GM18868 (cell line): ENCODE results near the gene LRRN4CL.
A peak's percentile ranks its signal among the peaks of the same experiment; 100 is the strongest.
"Not testable (repeated sequence)": the region's sequence is repeated elsewhere in the genome, so short reads cannot be mapped to it uniquely, and the experiment has no call there.

ENCODE experiments used
- ATAC-seq: cut with Tn5 transposase; IDR thresholded peaks from one replicate; pipeline ENCODE4 v1.9.1; 2021; ENCODE audit warnings: mild to moderate bottlenecking, moderate library complexity; ENCODE audit not compliant: unreplicated experiment

The LRRN4CL gene

DNA sequence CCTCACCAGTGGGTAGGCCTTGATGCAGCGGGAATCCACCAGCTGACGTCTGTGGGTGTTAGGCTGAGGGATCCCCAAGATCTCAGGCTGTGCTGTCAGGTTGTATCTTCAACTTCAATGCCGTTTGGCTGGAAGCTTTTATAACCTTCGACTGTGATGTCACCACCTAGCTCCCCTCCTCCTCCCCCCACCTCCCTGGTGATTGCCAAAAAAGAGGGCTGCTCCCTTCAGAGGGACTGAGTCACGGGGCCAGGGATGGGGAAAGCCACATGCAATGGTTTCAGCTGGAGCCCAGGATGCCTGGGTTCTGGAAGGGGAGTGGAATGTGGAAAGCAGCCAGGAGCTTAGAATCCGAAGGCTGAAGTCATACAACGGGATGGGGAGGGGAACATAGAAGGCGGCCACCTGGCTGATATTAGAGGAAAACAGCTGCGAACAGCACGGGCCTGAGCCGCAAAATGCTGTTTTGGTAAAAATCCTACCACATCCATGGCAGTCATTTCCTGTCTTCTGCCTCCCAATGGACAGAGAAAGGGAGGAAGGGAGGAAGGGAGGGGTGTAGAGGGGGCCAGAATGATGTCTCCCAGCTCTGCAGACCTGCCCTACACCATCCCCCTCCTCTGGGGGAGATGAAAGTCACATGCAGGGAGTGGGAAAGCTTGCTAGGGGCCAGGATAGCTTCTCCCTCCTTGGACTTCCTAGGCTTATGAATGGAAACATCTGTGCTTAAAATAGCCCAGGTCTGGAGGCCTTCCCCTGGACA lies at the start of gene LRRN4CL:
Gene LRRN4CL, minus strand, starts transcription at position 110 of the 763 bp plus-strand sequence. CDS start 1,022 bp downstream, outside the sequence.
- ATAC-seq = no peak

DNA sequence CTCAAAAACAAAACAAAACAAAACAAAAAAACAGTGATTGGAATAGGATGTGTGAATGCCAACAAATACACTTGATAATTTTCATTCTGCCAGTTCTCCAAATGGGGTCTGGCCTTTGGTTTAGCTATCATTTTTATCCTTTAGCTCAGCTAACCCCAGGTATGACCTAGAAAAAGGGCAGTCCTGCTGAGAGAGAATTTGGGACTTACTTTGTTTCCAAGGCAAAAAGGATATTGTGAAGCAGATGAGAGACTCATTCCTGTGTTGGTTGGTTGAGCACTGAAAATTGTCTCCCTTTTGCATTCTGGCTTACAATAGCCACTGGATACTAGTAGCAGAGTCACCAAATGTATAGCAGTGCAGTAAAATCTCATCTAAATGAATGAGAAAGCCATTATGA lies 47.9 kb upstream of the LRRN4CL start:
- no peak for ATAC-seq

DNA sequence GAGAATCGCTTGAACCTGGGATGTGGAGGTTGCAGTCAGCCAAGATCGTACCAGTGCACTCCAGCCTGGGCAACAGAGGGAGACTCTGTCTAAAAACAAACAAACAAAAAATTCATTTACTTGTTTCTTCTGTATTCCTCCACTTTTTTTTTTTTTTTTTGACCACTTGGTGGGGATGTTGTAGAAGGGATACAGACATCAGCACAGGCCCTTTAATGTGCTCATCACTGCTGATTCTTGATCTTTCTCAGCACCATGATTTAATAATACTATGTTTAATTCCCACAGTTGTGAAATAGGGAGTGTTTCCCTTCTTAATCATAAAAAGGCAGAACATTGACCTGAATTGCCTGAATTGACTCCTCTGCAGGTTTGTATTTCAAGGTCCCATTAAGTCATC lies 43.5 kb upstream of the LRRN4CL start:
- no peak for ATAC-seq

DNA sequence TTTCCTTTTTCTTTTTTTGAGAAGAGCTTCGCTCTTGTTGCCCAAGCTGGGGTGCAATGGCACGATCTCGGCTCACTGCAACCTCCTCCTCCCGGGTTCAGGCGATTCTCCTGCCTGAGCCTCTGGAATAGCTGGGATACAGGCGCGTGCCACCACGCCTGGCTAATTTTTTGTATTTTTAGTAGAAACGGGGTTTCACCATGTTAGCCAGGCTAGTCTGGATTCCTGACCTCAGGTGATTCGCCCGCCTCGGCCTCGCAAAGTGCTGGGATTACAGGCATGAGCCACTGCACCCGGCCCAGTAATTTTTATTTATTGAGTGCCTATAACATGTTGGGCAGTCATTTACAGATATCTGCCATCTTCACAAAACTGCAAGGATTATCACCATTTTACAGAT lies 40.7 kb upstream of the LRRN4CL start:
- ATAC-seq = not testable (repeated sequence)

DNA sequence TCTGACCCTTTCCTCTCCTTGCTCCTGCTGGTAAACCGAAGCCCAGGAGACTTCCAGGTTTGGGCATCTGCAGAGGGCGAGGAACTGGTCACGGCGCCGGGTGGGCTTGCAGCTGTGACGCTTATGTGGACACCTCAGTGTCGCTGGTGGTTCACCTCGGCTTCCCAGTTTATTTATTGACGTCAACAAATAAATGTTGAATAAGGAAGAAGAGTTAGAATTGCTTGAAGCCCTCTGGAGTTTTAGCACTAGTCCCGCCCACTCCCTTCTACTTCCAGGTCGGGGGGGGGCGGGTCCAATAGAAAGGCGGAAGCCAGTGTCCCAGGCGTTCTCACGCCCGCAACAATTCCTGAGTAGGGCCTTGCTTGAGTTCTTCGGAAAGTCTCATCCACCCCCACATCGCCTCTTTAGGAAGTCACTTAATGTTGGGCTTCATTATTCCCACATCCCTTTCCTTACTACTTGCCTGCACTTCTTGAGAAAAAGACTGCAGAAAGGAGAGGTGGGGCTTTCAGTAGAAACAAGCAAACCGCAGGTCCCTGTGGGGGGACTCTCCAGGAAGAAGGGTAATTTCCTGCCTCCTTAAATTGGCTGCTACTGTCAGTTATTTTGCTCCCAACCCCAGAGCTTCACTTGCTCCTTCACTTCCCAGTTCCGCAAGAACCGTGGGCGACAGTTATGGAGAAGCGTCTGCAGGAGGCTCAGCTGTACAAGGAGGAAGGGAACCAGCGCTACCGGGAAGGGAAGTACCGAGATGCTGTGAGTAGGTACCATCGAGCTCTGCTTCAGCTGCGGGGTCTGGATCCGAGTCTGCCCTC lies 39.0 kb upstream of the LRRN4CL start, which contains the start of gene TTC9C:
Gene TTC9C, plus strand, starts transcription at position 316 of the 818 bp plus-strand sequence. Its CDS starts 363 bp downstream, at position 679.
- ATAC-seq = peak; percentile 22

DNA sequence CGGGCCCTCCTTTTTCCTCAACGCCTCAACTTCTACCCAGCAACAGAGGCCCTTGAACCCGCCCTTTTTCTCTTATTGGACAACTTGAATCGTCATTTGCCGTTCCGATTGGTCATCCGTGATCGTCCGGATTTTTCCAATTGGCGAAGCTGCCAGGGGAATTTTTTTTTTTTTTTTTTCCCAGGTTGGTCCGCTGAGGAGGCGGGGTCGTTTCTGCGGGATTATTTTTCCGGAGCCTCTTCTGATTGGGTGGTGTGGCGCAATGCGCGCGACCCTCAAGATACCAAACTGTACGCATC lies 38.5 kb upstream of the LRRN4CL start:
- peak; percentile 51 for ATAC-seq

DNA sequence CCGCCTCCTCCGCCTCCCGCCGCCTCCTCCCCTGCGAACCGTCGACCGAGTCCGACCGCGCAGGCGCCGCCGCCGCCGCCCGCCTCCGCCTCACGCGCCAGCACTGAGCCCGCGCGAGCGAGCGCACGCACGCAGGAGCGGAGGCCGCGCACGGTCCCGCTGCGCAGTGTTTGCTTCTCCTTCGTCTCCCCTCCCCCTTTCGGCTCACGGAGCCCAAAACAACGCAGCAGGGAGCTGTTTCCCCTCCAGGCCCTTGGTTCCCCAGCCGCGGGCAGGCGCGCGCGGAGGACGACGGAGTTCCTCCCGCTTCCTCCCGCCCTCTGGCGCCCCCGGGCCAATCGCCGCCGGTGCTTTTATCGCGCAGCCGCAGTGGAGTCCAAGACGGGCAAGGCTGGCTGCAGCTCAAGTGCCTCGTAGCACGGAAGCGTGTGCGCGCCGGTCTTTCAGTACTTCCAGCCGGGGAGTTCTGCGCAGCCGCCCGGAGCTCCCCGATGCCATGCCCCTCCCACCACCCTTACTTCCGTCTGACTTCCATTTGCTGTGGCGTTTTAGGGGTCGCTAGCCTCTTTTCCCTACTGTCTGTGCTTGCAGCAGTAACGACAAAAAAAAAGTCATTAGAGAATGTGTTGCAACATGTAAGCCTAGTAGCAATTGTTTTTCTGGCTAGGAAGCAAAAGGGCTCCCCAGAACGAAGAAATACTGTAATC lies 38.0 kb upstream of the LRRN4CL start, which contains the start of gene HNRNPUL2:
Gene HNRNPUL2, minus strand, starts transcription at position 293 of the 707 bp plus-strand sequence. CDS start 301 bp downstream, outside the sequence.
- ATAC-seq = peak; percentile 70

DNA sequence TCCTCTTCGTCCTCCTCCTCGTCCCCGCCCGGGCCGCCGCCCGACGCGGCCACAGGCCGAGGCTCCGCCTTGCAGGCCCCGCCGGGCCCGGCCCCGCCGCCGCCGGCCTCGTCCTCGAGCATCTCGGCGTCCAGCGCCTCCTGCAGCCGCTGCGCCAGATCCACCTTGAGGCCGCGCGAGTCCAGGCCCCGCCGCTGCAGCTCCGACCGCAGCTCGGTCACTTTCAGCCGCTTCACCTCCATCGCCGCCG lies 37.5 kb upstream of the LRRN4CL start:
- no peak for ATAC-seq

DNA sequence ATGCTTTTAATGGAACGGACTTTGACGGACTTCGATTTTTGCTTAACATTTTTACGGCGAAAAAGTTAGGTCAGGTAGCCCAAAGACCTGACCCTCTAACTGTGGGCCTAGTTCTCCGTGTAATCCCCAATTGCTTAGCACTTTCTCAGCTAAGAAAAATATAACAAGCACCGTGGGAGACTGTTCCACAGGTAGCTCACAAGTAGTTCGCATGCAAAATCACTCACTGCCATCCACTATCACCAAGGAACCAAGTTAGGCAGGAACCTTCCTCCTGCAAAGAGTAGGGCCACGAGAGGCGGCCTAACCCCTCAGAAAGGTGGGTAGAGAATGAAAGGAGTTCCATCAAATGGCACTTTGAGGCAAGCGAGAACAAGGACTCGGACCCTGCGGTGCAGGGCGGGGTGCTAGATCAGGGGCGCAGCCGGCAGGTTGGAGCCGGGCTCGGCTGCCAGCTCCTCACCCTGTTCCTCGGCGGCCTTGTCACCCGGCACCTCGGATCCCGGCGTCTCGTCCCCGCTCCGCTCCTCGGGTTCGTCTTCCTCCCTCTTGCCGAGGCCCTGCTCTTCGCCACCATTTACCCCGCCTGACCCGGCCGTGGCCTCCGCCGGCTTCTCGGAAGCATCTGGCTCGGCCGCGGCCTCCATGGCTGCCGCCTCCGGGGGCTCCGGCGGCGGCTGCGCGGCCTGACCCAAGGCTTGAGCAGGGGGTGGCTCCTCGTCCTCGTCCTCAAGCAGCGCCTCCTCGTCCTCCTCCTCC lies 37.0 kb upstream of the LRRN4CL start:
- no peak for ATAC-seq

DNA sequence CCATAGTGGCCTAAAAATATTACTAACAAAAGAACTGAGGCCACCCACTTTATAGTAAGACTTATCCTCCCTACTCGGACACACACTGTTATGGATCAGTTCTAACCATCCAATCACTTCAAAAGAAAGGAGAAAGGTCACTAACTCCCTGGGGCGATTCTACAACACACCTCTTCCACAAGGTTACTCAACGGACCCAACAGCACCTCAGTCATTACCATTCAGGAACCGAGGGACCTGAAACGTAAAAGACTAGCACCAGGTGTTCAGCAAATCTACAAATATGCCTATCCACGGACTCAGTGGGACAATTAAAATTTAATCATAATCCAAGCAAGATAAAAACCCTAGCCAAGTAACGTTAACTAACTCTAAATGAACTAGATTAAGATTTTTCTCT lies 36.3 kb upstream of the LRRN4CL start:
- ATAC-seq = no peak

DNA sequence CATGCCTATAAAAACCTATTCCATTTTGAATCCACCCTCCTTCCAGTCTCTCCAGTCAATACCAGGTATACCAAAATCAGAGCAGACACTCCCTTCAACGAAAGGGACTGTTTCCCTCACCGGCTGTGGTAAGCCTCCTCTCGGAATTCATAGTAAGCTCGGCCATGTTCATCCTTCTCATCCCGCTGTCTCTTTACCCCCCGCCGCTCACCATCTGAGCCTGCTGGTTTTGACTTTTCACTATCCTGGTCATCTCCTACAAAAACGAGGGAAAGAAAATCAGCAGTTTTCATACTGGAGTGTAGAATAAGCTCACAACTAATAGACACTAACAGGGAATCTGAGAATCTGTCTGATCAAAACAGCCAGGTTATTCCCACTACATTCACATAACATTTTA lies 34.8 kb upstream of the LRRN4CL start:
- no peak for ATAC-seq

DNA sequence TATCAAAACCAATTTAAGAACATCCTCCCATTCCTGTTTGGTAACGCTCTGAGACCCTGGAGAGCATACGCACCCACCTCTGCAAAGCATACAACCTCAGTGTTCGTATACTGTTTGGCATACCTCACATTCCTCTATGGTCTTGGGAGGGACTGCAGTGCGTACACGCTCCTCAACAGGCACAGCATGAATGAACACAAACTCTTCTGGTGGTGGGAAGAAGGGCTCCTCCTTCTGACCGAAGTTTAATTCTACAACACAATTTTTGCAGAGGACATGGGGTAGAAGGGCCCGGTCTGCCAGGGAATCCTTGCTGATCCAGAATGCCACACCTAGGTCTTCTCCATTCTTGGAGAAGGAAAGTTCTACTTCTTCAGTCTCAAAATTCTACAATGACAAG lies 32.7 kb upstream of the LRRN4CL start:
- no peak for ATAC-seq

DNA sequence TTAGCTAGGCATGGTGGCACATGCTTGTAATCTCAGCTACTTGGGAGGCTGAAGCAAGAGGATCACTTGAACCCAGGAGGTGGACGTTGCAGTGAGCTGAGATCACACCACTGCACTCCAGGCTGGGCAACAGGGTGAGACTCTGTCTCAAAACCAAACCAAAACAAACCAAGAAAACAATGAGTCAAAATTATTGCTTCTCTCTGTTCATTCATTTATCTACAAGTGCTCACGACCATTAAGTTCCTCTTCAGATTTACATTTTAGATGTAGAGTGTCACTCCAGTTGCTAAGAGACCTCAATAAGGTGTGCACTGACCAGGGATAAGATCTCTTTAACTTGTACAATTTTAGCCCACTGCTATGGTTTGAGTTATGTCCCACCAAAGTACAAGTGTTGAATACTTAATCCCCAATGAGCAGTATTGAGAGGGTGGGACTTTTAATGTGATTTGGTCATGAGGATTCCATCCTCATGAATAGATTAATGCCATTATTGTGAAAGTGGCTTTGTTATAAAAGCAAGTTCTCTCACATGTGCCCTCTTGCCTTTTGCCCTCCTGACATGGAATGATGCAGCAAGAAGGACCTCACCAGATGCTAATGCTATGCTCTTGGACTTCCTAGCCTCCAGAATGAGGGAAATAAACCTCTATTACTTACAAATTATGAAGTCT lies 30.1 kb upstream of the LRRN4CL start:
- no peak for ATAC-seq

DNA sequence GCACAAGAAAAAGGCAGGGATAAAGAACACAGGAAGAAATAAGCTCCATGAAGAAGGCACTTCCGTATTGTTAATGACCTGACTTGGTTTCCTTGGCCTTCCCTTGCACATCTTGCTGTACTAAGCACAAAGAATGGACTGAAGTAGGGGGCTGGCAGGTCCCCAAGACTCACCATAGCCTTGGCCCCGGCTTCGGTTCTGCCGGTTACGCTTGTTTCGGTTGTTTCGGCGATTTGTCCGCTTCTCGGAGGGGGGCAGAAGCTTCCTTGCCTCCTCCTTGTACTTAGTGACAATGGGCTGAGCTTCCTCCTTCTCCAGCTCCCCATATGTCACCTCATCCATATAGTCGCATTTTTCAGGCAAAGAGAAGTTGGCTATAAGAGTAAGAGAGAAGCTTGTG lies 27.5 kb upstream of the LRRN4CL start:
- ATAC-seq = no peak

DNA sequence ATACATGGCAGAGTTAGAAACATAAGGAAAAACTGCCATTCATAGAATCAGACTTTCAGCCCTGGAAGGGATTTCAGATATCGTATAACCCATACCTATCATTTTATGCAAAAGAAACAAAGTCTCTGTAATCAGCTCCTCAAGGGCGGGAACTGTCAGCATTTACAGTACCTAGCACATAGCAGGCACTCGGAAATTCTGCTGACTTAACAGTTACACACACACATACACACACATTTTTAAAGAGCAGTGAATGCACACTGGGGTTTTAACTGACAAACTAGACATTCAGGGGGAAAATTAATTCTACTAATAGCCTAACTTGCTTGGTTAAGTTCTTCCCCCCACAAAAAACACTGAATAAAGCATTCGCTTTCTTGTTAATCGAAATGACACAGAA lies 26.9 kb upstream of the LRRN4CL start:
- no peak for ATAC-seq

DNA sequence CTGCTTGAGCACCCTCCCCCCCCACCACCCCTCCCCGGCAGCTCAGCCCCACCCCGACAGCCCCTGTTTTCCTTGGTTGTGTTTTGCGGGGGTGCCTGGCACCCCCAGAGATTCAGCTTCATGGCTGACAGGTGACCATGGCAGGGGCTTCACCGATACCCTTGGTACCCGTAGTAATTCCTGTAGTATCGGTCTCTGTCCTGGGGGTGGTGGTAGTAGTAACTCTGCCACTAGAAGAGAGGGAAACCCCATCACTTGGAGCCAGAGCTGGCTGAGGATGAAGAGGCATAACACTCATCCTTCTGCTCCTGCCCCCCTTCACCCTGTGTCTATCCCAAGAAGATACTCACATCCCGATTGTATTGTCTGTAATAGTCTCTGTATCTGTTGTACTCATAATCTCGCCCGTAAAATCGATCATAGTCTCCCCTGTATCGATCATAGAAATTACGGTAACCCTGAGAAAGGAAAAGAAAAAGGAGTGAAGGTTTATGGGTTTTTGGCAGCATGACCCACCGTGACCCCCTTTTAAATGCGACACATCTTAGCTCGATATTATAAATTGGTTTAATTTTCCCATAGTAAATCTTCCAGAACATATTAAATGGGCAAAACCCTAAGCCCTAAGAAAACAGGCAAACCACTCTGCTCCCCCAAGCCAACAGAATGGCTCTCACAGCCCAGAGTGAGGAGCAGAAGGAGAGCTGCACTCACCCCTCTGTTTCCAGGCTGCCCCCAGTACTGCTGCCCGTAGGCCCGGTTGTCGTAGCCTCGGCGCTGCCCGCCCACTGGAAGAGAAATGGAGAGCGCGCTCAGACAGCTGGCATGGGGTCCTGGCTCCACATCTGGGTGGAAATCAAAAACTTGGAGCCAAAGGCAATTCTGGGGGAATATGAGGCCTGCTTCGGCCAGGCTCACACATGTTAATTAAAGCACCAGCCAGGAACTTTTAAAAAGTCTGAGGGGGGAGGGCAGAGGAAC lies 26.1 kb upstream of the LRRN4CL start:
- ATAC-seq = no peak

DNA sequence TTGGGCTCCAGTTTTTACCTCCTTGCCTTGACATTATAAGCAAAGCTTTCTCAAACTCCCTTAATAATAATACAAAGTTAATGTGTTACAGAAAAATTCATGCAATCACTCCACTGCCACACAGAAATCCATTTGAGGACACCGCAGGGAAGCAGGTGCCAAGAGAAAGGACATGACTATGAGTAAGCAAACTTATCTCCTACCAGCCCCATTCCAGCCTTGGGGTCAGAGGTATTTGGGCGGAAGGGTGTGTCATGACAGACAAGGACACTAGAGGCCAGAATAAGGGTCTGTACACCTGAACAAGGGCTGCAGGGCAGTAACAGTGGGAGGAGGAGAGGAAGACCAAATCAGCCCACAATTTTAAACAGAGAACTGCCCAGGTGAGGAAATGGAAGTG lies 24.0 kb upstream of the LRRN4CL start:
- no peak for ATAC-seq

DNA sequence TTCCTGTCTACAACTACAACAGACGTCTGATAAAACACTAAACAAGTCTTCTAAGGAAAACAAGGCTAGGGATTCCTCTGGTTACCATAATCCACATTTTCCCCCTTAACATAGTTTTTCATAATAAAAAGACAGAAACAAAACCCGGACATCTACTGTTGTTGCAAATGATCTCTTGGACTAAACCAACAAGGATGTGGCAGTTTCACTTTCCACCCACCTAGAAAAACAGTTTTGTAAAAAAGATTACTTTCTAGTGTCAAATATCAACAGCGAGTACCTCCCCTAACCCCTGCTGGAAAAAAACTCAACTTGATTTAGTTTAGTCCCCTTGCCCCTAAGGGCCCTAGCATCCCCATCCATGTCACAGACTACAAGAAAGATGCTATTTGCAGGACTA lies 23.5 kb upstream of the LRRN4CL start:
- no peak for ATAC-seq

DNA sequence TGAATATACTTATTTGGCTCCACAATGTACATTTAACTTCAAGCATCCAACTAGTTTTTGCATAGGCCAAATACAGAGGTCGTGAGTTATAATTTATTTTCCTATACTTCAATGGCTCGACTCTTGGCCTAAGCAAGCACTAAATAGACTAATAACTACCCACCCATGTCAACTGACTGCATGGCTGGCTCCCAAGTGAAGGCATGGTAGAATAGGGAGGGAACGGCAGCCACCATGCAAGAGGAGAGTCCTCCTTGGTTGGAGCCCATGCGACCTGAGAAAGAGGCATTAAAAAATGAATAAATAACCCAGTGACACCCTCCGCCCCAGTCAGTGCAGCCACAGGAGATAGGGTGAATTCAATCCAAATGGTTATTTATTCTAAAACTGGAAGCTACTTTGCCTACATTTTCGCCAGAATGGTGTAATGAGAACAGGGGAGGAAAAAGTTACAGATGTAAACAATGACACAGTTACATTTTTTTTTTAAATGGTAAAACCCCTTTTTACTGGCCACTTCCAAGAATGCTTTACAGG lies 23.0 kb upstream of the LRRN4CL start:
- ATAC-seq = no peak
